Measurements from ENCODE around the gene NRXN3. TPM values are rescaled to one million over a fixed set of nuclear protein-coding genes. Genes with fewer than 3 reads are reported as not detected.

NRXN3 gene
- polyA plus RNA-seq, 1 donor (not counting 4 experiments of a cell fraction or from before 2014, with no cell fraction given) = 0.89 TPM

GRCh38 chr14:78448164-78449094, 278.3 kb downstream of the NRXN3 start:
- Histone ChIP-seq H3K4me1 (ENCODE audit: control insufficient read depth, extremely low read depth, insufficient read depth, low read length) (no peaks in the 10 kb centered on the region), H2AFZ (ENCODE audit: control insufficient read depth, low read length) (no peak overlapping the region), H3K9me3 (ENCODE audit: control insufficient read depth, low read depth, low read length) (no peaks in the 10 kb centered on the region), H4K20me1 (ENCODE audit: control insufficient read depth, extremely low read depth, insufficient read depth, low read length) (no peaks in the 10 kb centered on the region), H3K9ac (ENCODE audit: control insufficient read depth, extremely low read depth, insufficient read depth, low read length) (no peak overlapping the region), H3K4me3 (ENCODE audit: control insufficient read depth in 2 of 3, extremely low read depth in 1 of 3, insufficient read depth in 2 of 3, low read depth in 1 of 3, low read length in 3 of 3) (no peak overlapping the region), H3K4me2 (ENCODE audit: control insufficient read depth, extremely low read depth, insufficient read depth, low read depth, low read length) (no peak overlapping the region), H3K79me2 (ENCODE audit: control insufficient read depth, insufficient read depth, low read length) (no peaks in the 10 kb centered on the region), H3K27me3 (ENCODE audit: control insufficient read depth, extremely low read depth, insufficient read depth, low read length) (no peaks in the 10 kb centered on the region), H3K36me3 (ENCODE audit: control insufficient read depth in 2 of 2, extremely low read depth in 1 of 2, insufficient read depth in 2 of 2, low read length in 2 of 2) (no peaks in the 10 kb centered on the region), H3K27ac (ENCODE audit: control insufficient read depth, insufficient read depth, low read length) (no peak overlapping the region), H3K9me1 (ENCODE audit: control insufficient read depth, extremely low read depth, insufficient read depth, low read length) (no peaks in the 10 kb centered on the region)
- no peak for DNase-seq (ENCODE audit: low read depth, low spot score)
- FAIRE-seq = no peak
- dilution Hi-C loops (cut with MboI; ENCODE audit: extremely low pct_ligation_motif_present, low sequenced_read_pairs) = no loop called here
- TF ChIP-seq CTCF (optimal IDR thresholded peaks at IDR 0.05 in 1 of 3, IDR thresholded peaks at IDR 0.05 in 1 of 3, conservative IDR thresholded peaks at IDR 0.05 in 1 of 3; ENCODE audit: extremely low read depth in 1 of 3, insufficient read depth in 2 of 3, low read length in 3 of 3) (peak; percentile 56 to 74 (median 57)), EZH2 (IDR thresholded peaks at IDR 0.05; ENCODE audit: low read length) (no peak)

- H3K9me1 ChIP-seq (ENCODE audit: control insufficient read depth, extremely low read depth, insufficient read depth, low read length) = no peaks in the 10 kb centered on the region
- H3K4me3 ChIP-seq (ENCODE audit: control insufficient read depth in 2 of 3, extremely low read depth in 1 of 3, insufficient read depth in 2 of 3, low read depth in 1 of 3, low read length in 3 of 3) = no peak overlapping the region
- H3K27ac ChIP-seq (ENCODE audit: control insufficient read depth, insufficient read depth, low read length) = no peak overlapping the region
- no peaks in the 10 kb centered on the region for H3K27me3 ChIP-seq (ENCODE audit: control insufficient read depth, extremely low read depth, insufficient read depth, low read length)
- no peaks in the 10 kb centered on the region for H3K36me3 ChIP-seq (ENCODE audit: control insufficient read depth in 2 of 2, extremely low read depth in 1 of 2, insufficient read depth in 2 of 2, low read length in 2 of 2)
- TF ChIP-seq EZH2 (IDR thresholded peaks at IDR 0.05; ENCODE audit: low read length) (no peak), CTCF (optimal IDR thresholded peaks at IDR 0.05 in 1 of 3, IDR thresholded peaks at IDR 0.05 in 1 of 3, conservative IDR thresholded peaks at IDR 0.05 in 1 of 3; ENCODE audit: extremely low read depth in 1 of 3, insufficient read depth in 2 of 3, low read length in 3 of 3) (no peak)
- FAIRE-seq = no peak
- H4K20me1 ChIP-seq (ENCODE audit: control insufficient read depth, extremely low read depth, insufficient read depth, low read length) = no peaks in the 10 kb centered on the region
- dilution Hi-C loops (cut with MboI; ENCODE audit: extremely low pct_ligation_motif_present, low sequenced_read_pairs) = no loop called here
- H3K9me3 ChIP-seq (ENCODE audit: control insufficient read depth, low read depth, low read length) = no peaks in the 10 kb centered on the region
- no peak overlapping the region for H3K4me2 ChIP-seq (ENCODE audit: control insufficient read depth, extremely low read depth, insufficient read depth, low read depth, low read length)
- H3K9ac ChIP-seq (ENCODE audit: control insufficient read depth, extremely low read depth, insufficient read depth, low read length) = no peak overlapping the region
- no peak for DNase-seq (ENCODE audit: low read depth, low spot score)
- no peak overlapping the region for H2AFZ ChIP-seq (ENCODE audit: control insufficient read depth, low read length)
- no peaks in the 10 kb centered on the region for H3K4me1 ChIP-seq (ENCODE audit: control insufficient read depth, extremely low read depth, insufficient read depth, low read length)
- no peaks in the 10 kb centered on the region for H3K79me2 ChIP-seq (ENCODE audit: control insufficient read depth, insufficient read depth, low read length)
Measured at GRCh38 chr14:78450669-78451318, 280.6 kb downstream of the NRXN3 start.
